ENCODE data around the gene ACVR1C.

- TF ChIP-seq CTCF (IDR thresholded peaks at IDR 0.05): no peak
- TF ChIP-seq EP300 (IDR thresholded peaks at IDR 0.05): no peak
- no peak for TF ChIP-seq POLR2A (IDR thresholded peaks at IDR 0.05)
- no peak for TF ChIP-seq POLR2AphosphoS5 (IDR thresholded peaks at IDR 0.05)
Measured at GRCh38 chr2:157487271-157487610, 141.4 kb downstream of the ACVR1C start.
